HL-60/S4 (cell line): ENCODE results near the gene OCA2.
"Not testable (repeated sequence)": the region's sequence is repeated elsewhere in the genome, so short reads cannot be mapped to it uniquely, and the experiment has no call there.

Source experiments
- in situ Hi-C: fragments of 300-500 bp; cut with MboI; formaldehyde crosslinking; loops from 2 replicates; pipeline ENCODE4 v1.14.3; 2022; ENCODE audit warnings: low sequenced_read_pairs

The OCA2 gene

DNA sequence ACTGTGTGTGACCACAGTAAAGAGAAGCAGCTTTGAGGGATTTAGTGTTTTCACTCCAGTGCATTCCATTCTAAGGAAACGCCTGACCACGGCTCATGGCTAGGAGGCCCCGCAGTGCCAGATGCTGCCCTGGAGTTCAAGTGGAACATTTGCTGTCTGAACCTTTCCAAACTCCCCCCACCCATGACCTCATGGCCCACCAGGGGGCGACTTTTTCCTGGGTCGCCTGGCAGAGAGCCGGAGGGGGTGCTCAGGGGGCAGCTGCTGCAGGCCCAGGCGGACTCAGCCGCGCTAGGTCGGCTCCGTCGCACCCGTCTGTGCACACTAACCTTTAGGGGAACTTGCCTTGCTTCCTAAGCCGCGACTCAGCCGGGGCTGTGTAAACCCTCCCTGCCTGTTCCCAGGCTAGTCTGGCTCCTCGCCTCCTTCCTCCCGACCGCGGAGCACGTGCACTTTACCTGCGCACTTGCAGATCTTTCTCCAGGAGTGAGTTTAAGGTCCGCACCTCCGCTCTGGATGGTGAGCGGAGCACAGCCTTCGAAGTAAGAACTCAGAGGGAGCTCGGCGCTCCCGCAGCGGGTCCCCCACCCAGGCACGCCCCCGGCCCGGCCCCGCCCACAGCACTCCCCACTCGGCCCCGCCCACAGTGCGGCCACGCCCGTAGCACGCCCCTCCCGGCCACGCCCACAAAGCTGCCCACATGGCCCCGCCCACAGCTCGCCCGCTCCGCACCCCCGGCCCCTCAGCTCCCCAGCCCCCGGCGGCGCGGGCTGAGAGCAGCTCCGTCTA lies at the start of gene OCA2:
TSS of gene OCA2 (minus strand) at position 550 of the 789 bp plus-strand sequence. CDS start 17,441 bp downstream, outside the sequence.
- in situ Hi-C loops: no loop called here

DNA sequence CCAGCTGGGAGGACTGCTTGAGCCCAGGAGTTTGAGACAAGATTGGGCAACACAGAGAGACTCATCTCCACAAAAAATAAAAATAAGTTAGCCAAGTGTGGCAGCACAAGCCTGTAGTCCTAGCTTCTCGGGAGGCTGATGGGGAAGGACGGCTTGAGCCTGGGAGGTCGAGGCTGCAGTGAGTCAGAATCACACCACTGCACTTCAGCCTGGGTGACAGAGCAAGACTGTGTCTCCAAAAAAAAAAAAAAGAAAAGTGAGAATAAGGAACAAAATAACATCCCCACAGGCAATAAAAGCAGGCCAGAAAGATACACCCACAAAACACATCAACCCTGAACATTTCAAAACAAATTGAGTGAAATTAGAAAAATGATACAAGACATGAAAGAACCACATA lies 48.7 kb upstream of the OCA2 start:
- in situ Hi-C loops: no loop called here

DNA sequence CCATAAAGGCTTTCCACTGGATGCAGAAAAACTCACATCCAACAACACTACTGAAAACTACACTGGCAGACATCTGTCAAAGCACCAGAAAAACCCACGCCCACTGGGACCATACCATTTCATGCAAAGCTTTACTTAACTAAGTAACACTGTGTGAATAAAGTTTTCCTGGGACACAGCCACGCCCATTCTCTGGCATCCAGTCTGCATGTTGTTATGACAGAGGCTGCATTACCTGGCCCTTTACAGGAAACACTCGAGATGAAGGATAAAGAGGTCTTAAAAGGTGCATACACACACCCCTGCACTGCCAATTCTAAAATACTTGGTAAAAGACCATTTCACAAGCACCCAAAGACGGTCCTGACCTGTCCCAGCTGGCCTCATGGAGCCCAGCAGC lies 46.3 kb upstream of the OCA2 start:
- in situ Hi-C loops: not testable (repeated sequence)

DNA sequence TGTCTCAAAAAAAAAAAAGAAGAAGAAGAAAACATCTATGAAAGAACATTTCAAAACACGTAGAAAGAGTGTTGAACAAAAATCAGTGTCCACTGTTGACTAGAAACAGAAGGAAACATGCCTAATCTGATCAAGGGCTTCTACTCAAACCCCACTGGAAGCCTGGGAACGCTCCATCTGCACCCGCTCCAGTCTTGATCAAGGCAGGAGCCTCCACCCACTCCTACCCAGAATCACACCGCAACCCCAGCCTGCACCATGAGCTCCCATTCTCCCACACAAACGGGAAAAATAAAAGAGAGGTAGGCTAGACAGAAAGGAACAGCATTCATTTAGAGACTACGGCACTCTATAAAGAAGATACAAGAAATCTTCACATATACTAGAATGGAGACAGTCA lies 40.9 kb upstream of the OCA2 start:
- in situ Hi-C loops: no loop called here

DNA sequence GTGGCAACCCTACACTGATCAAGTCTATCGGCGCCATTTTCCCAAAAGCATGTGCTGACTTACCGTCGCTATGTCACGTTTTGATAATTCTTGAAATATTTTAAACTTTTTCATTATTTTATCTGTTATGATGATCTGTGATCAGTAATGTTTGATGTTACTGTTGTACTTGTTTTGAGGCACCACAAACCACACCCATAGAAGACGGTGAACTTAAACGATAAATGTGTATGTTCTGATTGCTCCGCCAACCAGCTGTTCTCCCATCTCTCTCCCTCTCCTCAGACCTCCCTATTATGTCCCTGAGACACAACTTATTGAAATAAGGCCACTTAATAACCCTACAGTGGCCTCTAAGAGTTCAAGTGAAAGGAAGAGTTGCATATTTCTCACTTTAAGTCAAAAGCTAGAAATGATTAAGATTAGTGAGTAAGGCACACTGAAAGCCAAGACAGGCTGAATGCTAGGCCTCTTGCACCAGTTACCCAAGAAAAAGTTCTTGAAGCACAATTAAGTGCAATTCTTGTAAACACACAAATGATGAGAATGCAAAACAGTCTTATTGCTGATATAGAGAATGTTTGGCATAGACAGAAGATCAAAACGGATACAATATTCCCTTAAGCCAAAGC lies 38.4 kb upstream of the OCA2 start:
- in situ Hi-C loops: not testable (repeated sequence)

DNA sequence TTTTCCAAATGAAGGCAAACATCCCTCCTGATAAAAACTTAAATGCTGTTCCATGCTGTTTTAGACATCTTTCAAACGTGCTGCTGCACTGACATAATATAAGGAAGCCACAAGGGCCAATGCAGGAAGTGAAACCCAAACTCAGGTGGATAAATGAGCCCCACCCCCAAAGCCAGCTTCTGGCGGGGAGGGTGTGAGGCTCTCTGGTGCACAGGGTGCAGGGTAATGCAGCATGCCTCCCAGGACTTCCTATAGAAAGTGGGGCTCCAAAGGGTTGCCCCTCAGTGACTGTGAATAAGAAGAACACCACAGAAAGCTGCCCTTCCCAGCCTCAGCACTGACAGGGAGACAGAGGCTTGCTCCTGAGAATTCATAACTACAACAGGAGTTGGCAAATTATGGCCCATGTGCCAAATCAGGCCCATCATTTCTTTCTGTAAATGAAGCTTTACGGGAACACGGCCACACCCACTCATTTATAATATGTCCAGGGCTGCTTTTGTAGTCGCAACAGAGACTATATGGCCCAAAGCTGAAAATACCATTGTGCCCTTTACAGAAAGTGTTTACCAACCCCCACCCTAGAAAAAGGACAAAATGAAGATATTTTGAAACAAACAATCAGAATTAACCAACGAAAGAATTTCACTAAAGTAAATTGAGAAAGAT lies 37.3 kb upstream of the OCA2 start:
- in situ Hi-C loops: not testable (repeated sequence)

DNA sequence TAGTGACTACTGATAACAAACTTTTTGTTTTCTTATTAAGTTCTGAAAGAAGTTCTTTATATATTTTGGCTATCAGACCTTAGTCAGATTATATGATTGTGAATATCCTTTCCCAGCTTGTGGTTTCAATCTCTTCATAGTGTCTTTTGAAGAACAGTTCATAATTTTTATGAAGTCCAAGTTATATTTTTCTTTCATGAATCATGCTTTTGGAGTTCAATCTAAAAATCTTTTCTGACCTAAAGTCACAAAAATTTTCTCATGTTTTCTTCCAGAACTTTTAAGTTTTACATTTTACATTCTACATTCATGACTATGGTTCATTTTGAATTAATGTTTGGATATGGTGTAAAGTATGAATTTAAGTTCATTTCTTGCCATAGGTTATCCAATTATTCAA lies 34.2 kb upstream of the OCA2 start:
- in situ Hi-C loops: no loop called here

DNA sequence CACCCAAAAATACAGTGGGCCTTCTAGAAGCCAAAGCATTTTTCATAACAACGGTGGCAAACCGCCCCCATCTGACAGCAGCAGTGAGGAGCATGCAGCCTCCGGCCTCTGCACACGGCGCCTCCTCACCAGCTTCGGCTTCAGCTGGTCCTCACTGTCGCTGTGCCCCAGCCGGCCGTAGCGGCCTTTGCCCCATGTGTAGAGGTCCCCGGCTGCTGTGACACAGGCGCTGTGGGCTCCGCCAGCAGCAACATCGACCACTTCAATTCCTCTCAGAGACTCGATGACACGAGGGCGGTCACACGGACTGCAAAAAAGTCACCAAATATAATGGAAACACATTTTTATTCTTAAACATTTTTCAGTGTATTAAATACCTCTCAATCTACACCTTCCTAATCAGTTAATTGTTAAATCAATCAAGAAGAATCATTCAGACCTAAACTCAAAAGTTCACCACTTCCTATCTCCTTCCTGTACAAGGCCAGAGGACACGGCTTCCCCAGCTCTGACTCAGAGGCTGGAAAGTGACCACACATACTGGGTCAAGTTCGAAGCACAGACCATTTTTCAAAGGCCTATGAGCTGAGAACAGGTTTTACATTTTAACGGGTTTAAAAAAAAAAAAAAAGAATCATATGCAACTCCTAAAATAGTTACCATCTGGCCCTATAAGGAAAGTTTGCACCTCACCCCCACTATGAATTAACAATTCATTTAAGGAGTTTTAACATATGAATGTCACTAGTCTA lies 33.6 kb upstream of the OCA2 start:
- in situ Hi-C loops: no loop called here

DNA sequence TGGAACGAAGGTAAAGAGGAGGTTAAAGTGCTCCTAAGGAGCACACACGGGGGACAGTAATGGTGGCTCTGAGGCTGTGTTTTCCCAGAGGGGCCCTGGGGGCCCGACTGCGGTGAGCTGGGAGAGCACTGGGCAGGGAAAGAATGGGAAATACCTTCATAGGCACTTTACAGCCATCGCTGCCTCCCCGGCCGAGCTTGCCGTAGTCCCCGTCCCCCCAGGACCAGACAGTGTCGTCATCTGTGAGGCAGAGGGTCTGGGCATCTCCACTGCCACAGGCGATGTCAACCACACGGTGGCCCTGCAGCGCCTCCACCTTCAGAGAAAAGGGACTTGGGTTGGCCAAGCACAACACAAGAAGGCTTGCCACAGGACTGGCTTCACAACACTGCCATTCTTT lies 32.8 kb upstream of the OCA2 start:
- in situ Hi-C loops: no loop called here

DNA sequence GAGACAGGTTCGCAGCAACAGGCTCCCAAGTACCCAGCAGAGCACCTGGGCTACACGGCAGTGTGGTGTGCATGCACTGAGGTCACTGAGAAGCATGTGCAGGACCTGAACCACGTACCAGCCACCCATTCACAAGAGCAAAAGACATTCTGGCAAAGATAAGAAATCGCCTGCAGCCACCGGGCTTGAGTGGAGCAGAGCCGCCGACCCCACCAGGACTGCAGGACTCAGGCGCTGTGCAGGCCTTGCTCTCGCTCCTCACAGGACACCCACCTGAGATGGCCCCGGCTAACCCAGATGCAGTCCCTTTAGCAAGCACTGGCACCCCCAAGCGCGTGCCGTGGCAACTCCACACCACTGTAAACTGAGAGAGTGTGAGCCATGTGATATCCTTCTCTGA lies 32.3 kb upstream of the OCA2 start:
- in situ Hi-C loops: no loop called here

DNA sequence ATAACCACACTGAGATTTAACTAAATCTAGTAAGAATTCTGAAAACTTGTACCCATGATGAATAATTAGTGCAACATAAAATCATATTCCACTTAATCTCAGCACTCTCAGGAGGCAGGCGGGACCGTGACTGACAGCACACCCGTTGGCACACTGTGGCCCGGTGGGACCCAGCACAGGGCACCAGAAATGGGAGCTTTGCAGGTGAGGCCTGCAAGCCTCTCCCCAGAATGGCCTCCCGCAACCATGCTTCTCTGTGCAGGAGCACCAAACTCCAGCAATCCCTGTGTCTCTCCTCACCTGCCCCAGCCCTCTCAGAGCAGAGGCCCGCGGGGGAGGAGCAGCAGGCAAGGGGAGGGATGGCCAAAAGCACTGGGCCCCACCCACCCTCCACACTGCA lies 31.5 kb upstream of the OCA2 start:
- in situ Hi-C loops: no loop called here

DNA sequence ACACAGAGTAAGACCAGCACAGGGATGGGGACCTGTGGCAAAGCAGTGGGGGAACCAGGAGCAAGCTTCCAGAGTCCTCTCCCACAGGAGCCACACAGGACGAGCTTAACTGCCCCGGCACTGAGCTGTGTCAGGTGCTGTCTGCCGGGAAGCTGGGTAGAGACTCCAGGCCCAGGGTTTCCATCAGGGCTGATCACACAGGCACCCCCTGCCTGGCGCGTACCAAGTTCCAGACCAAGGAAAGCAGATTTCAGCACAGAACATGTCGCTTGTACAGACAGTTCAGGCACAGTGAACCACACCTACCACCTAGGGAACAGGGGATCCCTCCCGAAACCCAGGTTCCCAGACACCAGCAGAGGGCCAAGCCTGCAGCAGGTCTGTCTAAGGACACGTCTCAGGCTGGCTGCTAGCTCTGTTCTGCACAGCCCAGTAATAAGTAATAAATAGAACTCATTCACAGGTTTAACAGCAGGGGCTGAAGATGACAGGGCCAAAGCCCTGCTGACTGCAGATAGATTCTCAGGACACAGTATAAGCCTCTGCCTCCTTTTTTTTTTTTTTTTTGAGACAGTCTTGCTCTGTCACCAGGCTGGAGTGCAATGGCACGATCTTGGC lies 30.2 kb upstream of the OCA2 start:
- in situ Hi-C loops: no loop called here

DNA sequence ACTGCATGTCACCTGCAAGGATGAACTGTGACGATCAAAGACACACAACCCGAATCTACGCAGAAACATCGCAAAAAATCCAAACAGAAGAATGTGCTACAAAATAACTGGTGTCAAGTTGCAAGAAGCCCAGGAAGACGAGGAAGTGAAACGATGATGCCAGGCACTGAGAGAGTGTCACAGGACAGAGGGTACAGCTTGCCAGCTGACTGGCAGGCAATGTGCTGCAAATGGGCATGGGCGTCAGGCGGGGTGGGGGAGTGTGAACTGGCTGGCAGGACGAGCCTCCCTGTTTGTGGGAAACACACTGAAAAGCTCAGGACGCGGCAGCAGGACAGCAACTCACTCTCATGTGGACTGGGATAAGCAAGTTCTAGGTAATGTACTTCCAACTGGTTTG lies 28.9 kb upstream of the OCA2 start:
- in situ Hi-C loops: no loop called here

DNA sequence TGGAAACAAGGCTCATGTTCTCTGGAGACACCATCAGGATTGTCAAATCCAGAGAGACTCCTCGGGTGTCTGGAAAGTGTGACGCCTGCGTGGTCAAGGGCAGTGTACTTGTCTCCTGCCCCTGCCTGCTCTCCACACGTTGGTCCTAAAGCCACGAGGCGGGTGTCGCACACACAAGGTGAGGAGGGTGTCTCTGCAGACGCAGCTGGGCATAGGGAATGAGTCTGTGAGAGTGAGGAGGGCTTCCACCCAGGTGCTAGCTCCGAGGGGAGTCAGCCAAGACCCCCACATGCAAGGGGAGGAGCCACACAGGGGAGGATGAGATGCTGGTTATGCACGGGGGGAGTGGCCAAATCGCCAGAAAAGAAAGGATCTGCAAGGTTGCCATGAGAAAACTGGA lies 27.9 kb upstream of the OCA2 start:
- in situ Hi-C loops: no loop called here

DNA sequence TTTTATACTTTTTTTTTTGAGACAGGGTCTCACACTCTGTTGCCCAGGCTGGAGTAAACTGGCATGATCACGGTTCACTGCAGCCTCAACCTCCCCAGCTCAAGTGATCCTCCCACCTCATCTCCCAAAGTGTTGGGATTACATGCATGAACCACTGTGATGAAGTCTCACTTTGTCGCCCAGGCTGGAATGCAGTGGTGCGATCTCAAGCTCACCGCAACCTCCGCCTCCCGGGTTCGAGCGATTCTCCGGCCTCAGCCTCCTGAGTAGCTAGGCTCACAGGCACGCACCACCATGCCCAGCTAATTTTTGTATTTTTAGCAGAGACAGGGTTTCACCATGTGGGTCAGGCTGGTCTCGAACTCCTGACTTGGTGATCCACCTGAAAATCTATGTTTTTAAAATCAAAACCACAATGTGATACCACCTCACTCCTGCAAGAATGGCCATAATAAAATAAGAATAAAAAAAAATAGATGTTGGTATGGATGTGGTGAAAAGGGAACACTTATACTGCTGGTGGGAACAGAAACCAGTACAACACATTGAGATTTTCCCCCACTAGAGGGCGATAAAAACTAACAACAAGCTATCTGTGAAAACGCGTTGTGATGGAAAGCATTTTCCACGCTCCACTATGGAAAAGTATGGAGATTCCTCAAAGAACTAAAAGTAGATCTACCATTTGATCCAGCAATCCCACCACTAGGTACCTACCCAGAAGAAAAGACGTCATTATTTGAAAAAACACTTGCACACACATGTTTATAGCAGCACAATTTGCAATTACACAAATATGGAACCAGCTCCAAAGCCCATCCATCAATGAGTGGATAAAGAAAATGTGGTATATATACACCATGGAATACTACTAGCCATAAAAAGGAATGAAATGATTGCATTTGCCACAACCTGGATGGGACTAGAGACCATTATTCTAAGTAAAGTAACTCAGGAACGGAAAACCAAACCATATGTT lies 26.8 kb upstream of the OCA2 start:
- in situ Hi-C loops: no loop called here

DNA sequence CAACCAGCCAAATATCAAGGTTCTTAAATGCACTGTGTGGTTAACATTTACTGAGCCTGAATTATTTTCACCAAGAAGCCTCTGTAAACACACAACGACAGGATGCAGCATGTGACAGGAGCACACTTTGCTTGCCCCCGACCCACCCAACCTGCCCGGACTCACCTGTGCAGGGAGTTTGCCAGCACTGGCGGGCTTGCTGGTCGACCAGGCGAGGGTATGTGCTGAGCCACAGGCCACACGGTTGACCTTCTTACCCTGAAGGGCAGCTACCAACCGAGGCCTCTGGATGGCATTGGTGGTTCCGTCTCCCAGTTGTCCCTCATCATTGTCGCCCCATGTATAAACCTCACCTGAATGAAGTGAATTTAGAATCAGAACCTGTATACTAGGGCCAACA lies 25.7 kb upstream of the OCA2 start:
- in situ Hi-C loops: no loop called here

DNA sequence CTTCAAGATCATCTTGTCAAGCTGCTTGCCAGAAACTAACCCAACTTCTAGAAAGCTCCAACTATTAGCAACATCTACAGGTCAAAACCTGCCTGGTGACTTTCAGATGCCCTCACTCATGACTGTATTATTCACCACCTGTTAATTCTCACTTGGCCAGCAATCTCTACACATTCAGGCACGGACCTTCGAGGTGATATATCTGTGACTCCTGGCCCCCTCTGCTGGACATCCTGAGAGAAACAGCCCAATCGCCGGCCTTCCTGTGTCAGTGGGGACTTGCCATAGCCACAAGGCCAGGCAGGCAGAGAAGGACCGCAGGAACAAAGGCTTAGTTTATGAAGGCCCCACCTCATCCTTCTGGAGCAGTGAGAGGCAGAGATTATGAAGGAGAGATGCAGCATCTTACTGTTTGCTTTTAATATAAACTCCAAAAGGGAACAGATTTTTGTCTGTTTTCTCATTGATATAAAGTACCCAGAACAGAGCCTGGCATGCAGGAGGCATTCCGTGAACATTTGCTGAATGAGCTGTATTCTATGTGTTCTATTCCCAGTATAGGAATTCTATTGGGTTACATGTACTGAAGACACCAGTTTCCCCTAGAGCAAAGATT lies 24.4 kb upstream of the OCA2 start:
- in situ Hi-C loops: no loop called here

DNA sequence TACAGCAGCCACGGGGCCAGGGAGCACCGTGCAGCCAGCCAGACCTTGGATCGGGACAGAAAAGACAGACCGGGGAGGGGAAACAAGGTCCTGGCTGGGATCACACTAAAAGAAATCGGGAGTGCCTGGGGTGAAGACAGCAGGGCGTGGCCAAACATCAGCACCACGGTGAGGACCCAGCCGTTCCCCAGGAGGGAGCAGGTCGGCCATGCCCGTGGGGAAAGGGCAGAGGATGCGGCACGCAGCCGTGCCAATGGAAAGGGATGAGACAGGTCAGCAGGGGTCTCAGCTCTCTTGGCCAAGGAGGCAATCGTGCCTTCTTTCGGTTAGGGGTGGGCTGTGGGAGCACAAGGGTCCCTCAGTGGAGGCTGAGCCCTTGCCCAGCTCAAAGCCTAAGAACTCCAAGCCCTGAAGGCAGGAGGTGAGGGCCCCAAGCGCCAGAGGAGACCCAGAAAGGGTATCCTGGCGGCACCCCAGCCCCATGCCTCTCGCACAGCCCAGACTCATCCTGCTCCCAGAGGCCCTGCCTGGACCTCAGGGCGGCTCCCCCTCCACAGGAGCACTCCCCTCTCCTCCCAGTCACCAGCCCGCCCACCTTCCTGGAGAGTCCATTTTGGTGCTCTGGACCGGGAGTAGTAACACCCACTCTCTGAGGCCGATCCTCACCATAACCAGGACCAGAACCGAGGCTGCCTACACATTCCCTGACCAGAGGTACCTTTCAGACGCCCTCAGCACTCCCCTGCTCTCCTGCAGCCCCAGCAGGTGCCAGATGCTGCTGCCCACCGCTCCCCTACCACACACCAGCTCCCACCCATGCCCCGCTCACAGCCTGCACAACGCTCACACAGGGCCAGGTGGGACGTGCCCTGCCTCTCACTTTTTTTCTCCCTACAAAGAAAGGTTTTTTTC lies 23.2 kb upstream of the OCA2 start:
- in situ Hi-C loops: no loop called here
